NCI-H1436 (cell line): Measurements from ENCODE around the gene BCL2.
"Not testable (repeated sequence)": the region's sequence is repeated elsewhere in the genome, so short reads cannot be mapped to it uniquely, and the experiment has no call there.

Experiments
- DNase-seq: peaks from one replicate; lab custom pipeline; 2025; lab: John Stamatoyannopoulos, UW

The BCL2 gene

DNA sequence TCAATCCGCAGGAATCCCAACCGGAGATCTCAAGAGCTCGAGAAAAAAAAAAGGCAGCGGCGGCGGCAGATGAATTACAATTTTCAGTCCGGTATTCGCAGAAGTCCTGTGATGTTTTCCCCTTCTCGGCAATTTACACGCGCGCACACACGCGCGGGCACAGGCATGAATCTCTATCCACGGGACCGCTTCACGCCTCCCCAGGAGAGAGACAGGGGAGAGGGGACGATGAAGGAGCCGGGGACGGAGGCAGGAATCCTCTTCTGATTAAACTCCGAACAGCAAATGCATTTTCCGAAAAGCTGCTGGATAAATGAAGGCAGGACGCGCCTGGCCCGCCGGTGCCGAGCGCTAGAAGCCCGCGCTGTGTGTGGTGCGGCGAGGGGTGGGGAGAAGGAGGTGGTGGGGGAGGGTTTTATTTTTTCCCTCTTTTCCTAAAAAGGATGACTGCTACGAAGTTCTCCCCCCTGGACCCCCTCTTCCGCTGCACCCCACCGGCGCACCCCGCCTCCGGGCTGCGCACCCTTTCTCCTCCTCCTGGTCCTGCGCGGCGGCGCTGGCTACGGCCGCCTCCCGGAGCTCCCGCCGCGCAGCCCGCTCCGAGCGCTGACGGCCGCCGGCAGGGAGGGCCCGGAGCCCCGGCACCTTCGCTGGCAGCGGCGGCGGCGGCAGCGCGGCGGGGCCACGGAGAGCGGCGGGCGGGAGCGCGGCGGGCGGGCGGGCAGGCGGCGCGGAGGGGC is at the start of gene BCL2:
Gene BCL2, minus strand, starts transcription at position 387 of the 740 bp plus-strand sequence.
- peak; percentile 14 for DNase-seq

DNA sequence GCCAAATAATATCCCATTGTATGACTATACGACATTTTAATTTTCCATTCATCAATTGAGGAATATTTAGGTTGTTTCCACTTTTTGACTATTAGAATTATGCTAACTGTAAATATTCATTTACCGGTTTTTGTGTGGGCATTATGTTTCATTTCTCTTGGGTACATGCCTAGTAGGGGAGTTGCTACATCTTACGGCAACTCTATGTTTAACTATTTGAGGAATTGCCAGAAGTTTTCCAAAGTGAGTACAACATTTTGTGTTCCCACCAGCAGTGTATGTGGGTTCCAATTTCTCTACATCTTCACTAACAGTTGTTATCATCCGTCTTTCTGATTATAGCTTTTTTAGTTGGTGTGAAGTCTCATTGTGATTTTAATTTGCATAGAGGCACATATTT is 49.0 kb upstream of the BCL2 start:
- DNase-seq: no peak

DNA sequence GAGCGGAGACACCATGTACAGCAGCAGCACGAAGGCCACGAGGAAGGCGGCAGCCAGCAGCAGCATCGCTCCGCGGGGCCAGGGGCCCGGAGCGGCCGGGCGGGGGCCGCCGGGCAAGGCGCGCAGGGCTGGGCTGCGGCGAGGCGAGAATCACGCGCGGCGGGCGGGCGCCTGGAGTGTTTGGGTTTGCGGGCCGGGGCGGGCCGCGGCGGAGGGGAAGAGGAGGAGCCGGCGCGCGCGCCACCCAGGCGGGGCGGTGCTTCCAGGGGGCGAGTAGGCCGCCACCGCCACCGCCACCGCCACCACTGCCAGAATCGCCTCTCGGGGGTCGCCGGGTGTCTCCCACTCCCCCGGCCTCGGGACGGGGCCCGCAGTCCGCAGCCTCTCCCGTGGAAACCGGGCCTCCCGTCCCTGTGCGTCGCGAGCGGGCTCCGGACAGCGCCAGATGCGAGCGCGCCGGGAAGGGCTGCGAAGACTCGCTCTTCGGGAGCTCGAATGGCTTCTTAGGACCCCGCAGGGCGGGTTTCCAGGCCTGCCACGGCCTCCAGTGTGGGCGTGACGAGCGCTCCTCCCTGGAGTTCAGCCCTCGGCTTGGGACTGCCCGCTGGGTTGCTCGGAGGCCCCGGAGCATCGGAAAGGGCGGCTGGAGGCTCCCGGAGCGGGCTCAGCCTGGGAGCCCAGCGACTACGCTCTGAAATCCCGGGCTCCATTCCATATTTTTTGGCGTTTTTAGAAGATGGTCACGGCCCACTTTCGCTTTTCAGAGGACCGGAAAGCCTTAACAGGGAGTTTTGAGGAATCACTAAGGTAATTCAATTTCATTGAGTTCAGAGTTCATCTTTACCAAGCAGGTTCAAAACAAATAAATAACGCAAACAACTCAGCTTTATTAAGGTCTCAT is 47.7 kb upstream of the BCL2 start, which contains the start of gene KDSR:
Gene KDSR, minus strand, starts transcription at position 154 of the 901 bp plus-strand sequence. Its CDS starts 88 bp downstream, at position 66.
- peak; percentile 93 for DNase-seq

DNA sequence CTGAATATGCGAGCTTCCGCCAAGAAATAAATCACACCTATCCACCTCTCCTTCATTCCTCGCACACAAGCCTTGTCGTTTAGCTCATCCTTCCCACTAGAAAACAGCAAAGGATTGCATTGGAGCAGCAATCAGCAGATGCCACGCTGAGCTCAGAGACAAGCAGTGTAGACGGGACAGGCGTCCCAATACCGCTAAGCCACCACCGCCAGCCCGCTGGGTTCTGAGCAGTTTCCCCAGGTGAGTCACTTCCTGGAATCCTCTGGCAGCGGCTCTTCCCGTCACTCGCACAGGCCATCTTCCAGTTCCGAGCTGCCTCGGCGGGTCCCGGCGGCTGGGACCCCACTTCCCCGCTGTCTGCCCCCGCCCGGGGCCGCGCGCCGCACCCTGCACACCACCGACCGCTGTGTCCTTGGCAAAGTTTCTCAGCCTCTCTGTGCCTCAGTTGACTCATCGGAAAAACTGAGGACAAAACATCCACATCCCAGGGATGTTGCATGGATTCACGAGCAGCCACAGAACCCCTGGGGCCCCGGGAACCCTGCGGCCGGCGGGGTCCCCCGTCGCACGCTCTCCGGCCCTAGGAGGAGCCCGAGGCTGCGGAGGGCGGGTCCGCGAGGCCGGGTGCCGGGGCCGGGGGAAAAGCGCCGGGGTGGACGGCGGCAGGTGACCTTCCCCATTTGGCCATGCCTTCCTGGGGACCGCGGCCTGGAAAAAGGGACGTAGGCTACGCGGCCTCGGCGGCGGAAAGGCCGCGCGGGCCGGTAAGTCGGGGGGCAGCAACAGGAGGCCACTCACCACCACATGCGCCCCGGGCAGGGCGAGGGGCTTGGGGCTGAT is 46.9 kb upstream of the BCL2 start:
- peak; percentile 2 for DNase-seq

DNA sequence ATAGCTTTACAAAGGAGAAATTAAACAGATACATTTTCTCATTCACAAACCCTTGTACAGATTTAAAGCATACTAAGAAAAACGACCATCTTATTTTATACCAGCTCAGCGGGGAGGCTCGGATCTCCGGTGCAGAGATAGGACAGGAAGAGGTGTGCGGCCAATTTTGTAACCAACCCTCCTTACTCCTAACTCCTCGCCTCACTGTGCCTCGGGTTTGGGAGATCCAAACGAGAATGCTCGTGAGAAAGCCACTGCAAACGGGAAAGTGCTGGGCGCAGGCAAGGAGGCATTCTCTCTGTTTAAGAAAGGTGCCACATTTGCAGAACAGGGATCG is 46.3 kb upstream of the BCL2 start:
- DNase-seq: no peak

DNA sequence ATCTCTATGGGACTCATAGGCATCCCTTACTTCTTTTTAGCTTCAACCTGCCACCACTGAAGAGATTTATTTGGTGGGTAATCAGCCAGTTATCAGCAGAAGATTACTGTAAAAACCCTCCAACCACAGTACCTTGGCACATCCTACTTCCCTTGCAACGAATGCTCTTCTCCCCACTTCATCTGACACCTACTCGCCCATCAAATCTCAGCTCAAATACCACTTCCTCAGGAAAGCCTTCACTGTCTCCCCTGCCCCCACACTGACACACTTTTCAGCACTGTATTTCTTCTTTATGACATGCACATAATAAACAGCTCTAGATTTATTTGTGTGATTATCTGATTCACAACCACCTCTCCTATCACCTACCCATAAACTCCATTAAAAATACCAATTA is 44.4 kb upstream of the BCL2 start:
- no peak for DNase-seq

DNA sequence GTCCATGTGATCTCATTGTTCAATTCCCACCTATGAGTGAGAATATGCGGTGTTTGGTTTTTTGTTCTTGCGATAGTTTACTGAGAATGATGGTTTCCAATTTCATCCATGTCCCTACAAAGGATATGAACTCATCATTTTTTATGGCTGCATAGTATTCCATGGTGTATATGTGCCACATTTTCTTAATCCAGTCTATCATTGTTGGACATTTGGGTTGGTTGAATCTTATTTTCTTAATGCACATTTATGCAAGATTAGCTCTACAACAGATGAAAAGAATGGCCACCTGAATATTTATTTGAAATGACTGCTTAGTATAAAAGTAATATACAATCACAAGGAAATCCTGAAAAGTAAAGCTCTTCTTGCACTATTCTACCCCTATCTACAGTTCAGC is 43.9 kb upstream of the BCL2 start:
- not testable (repeated sequence) for DNase-seq

DNA sequence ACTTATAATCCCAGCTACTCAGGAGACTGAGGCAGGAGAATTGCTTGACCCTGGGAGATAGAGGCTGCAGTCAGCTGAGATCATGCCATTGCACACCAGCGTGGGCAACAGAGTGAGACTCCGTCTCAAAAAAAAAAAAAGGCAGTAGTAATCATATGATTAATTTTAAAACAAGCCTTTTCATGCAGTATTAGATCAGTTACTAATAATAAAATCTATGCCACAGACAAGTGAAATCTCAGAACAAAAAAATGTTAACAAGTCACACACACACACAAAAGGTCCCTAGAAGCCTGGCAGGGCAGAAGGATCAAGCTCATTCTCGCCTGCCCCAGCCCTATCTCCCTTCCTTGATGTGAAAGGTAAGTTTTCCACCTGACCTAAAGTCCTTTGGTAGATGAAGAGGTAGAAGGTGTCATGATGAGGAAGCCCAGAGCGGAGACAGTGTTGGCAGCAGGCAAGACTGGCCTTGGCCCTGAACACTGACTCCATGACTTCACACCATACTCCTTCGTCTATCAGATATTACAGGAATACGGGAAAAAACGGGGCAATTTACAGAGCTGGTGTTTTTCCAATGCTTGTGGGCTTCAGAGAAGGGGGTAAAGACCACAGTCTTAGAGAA is 36.8 kb upstream of the BCL2 start:
- no peak for DNase-seq

DNA sequence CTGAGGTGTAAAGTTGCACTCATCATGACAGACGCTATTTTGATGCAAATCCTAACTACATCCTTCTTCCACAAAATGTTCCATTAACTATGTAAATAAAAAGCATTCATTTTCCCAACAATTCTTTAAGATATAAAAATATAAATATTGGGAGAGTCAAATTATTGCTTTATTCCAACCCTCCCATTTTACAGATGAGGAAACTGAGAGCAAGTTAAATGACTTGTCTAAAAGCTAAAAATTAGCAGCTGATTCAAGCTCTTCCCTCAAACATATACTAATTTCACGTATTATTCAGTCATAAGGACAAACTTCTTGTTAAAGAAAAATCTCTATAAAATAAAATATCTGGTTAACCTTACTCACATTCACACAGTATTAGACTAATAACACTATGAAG is 30.7 kb upstream of the BCL2 start:
- DNase-seq: no peak

DNA sequence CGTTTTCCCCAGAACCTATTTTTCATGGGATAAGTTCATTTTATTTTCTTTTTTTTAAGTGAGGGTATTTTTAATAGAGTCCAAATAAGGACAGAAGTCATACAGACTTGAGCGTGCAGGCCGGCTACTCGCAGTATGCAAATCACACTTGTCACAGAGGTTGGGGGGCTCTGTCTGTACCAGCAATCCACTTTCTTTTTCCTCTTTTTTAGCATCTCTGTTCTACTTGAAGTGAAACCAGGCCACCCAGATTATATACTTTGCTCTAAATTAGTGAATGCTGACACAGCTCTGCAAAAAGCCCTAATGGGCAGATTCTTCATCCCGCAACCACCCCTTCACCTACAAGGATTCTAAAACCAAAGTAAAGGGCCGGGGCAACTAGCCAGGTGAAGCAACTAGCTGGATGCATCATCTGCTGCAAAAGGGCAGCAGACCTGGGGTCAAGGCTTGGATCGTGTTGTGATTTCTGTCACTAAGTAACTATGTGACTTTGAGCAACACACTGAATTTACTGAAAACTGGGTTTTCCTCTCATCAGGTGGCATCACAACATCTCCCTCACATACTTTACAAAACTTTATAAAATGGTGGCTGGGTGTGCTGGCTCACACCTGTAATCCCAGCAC is 29.1 kb upstream of the BCL2 start:
- no peak for DNase-seq

DNA sequence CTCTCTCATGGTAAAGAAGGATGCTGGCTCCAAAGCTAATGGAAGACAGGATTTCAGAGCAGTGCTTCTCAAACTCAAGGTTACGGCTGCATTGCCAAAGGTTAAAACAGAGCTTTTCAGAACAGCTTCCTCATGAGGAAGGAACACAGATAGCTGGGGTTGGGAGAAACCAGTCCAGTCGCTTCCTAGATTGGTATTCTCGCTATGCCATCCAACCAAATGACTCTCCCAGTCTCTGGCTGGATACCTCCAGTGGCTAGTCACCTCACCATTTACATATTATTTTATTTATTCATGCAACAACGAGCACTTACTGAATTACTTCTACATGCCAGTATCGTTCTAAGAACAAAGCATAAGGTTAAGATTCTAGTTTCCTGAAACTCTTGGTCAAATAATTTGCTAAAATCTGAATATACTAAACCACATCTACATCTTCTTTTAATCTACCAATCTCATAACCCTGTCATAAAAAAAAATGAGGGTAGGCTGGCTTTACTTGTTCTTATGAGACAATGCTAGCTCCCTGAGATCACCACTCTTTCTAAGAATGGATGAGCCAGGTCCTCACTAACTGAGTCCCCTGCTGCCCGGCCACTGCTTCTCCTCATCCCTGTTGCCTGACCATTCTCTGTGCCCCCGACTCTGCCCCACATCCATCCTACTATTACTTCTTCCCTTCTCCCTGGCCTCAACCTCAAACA is 27.1 kb upstream of the BCL2 start:
- DNase-seq: no peak

DNA sequence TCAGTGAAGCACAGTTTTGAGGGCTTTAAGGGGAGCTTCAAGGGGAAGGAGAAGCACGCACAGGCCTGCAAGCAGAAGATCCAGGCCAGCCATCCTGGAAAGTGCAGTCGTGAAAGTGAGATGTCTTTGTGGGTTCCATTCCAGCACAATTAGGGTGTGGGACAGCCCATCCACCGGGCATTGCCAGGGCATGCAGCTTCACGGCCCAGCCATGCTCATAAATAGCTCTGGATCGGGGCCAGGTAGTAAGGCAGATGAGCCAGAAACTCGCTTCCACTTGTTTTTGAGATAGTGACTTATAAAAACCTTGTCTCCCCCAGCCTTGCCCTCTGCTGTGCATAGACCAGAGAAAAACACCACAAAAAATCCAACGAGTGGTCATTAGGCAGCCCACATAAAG is 26.5 kb upstream of the BCL2 start:
- no peak for DNase-seq

DNA sequence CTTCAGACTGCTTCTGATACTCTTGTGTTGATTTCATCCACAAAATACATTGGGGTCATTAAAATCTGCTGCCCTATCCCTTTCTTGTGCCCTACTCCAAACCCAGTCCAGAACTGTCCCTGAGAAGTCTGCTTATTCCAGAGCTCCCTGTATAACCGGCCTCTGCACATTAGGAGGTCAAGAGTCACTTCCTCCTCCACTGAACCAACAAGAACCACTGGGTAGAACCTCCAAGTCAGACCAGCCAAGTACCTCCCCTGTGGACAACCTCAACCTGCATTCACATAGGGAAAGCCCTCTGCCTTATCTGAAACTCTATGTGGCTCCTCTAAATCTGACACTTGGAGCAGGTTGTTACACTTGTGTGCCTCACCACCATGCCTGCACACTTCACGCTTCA is 25.3 kb upstream of the BCL2 start:
- no peak for DNase-seq

DNA sequence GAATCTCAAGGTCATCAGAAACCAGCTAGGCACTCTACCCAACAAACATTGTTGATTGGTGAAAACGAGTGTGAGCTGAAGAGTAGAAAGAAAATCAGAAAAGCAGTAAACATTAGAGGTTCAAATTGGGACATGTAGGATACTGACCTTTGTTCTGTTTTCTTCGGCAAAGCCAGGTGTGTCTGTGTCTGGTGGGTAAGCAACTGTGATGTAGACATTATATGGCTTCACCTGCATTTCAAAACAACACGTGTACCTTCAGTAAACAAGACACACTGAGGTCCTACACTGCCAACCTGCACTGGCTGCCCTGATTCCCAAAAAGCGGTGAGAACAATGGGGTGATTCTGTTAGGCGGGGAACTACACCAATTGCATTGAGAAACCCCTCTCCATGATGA is 24.7 kb upstream of the BCL2 start:
- no peak for DNase-seq

DNA sequence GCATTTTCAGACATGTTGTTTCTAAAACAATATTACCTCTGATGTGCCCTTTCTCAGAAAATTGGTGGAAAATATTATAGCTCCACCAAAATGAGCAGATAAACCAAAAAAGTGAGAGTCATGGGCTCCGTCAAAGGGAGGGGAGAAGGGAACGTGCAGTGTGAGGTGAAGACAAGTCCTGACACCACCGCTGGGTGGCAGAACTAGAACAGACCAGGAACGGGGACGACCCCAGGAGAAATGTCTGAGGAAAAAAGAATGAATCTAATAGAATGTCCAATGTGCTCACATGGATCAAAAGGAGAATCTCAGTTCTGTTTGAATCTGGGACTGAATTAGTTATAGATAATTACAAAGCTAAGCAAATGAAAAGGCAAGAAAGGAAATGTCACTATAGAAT is 22.6 kb upstream of the BCL2 start:
- no peak for DNase-seq

DNA sequence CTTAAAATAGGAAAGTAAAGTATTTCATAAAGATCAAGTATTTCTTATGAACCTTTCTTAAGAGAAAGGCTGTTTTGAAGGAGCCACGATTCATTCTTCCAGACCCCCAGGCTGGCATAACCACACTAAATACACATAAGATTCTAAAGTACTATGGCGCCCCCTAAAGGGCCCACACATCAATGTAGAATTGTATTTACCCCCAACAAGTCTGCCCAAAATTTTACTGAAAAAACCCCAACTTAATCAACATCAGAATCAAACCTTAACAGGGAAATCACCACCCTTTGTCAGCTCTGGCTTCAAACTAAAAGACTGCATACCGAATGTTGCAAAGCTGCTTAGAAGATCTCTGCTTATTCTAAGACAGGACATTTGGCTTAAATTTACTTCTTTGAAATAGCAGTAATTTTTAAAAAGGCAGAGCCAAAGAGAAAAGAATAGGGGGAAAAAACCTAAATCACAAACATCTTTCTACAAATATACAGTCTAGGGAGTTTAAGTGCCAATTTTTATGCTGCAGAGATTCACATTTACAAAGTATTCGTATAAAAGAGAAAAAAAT is 20.4 kb upstream of the BCL2 start:
- peak; percentile 33 for DNase-seq

DNA sequence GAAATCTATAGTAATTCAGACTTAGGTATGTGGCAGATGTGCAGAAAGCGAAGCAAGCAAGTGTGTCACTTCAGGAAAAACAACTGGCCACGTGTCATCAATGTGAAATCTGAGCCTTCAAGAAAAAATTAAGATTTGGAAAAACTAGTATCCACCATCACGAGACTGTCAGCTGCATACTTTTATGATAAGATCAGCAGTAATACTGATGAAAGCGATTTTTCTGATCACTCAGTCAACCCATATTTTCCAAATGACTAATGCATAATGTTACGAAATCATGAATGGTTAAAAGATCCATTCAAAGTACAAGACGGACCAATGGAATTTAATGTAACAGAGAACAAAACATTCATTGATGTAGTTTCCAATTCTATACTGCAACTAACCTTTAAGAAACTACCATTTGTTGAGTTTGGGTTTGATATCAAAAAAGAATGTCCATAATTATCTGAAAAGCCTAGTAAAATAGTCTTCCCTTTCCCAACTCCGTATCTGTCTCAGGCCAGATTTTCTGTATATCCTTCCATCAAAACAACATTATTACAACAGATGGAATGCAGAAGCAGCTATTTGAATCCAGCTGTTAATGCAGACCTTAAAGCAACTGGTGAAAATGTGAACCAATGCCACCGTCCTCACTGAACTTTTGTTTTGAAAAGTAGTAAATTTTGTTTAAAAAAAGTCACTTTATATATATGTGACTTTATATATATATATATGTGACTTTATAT is 17.0 kb upstream of the BCL2 start:
- no peak for DNase-seq

DNA sequence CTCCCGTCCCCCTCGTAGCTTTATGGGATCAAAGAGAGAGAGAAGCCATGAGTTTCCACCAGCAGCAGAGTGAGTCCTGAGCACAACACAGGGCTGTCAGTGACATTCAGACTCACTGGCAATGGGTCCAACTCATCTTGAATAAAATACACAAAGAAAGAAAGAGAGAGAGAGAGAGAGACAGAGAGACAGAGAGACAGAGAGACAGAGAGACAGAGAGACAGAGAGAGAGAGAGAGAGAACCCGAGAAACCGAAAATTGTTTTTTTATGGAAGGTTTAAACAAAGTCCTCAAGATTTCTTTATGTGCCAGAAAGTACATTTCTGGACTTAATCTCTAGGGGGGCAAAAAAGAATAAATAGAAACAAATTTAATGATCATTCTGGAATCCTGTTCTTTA is 11.5 kb upstream of the BCL2 start:
- no peak for DNase-seq

DNA sequence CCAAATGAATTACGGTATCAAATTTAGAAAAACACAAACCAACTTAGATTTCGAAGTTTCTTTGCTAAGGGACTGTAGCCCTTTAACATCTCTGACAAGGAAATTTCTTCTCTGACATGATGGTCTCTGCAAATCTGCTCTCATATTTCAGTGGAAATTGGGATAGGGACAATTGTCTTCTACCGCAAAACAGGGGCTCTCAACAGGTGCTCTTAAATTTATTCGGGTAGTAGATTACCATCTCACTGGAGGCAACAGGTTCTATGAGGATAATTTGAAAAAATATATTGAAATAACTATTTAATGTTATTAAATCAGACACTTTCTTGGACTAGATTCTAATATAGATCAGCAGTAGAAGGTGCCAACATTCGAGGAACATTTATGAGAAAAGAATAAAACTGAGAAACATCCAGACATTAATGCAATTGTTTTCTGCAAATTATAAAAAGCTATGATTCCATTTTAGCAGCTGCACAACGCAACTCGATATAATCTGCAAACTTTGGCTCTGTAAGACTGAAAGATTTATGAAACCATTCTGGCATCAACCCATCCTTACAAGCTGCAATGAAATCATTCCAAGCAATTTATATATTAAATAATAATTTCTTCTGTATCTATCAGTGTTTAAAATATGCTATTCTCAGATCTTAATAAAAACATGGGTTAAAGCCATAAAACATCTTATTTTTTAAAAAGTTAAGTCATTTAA is 10.0 kb upstream of the BCL2 start:
- DNase-seq: no peak
